WTC11 (cell line): ENCODE results near the gene ARCN1. TPM values are rescaled to one million over a fixed set of nuclear protein-coding genes. Genes with fewer than 3 reads are reported as not detected.
A peak's percentile ranks its signal among the peaks of the same experiment; 100 is the strongest.

ENCODE experiments used
- ATAC-seq: fragments of 200-7000 bp; cut with Tn5 transposase; 2 replicates; pipeline ENCODE4 v1.10.0; 2021; ENCODE audit warnings: mild to moderate bottlenecking, moderate library complexity
- CTCF ChIA-PET: fragments of 300-600 bp; sonication (Branson Sonifier 250); formaldehyde crosslinking; loops from one replicate; lab custom pipeline; 2021; ENCODE audit warnings: antibody characterized with exemption; lab: Charles Lee
- POLR2A ChIA-PET: fragments of 350-600 bp; sonication (Branson Sonifier 250); formaldehyde crosslinking; loops from one replicate; lab custom pipeline; 2021; ENCODE audit warnings: antibody characterized with exemption; lab: Charles Lee
- DNase-seq: peaks from one replicate; pipeline ENCODE4 v3.0.0; 2021; ENCODE audit warnings: low spot score
- H3K27ac Mint-ChIP-seq: 2 replicates; pipeline ENCODE4 v1.8.0; 2021; ENCODE audit warnings: mixed read lengths
- H3K27me3 Mint-ChIP-seq: 2 replicates; pipeline ENCODE4 v1.8.0; 2021; ENCODE audit warnings: low read depth, mild to moderate bottlenecking, moderate library complexity, mixed read lengths
- H3K36me3 Mint-ChIP-seq: 2 replicates; pipeline ENCODE4 v1.8.0; 2021; ENCODE audit warnings: mixed read lengths
- H3K4me1 Mint-ChIP-seq: 2 replicates; pipeline ENCODE4 v1.8.0; 2022; ENCODE audit warnings: mixed read lengths
- H3K4me3 Mint-ChIP-seq: 2 replicates; pipeline ENCODE4 v1.8.0; 2021; ENCODE audit warnings: mild to moderate bottlenecking, moderate library complexity, mixed read lengths
- H3K9me3 Mint-ChIP-seq: 2 replicates; pipeline ENCODE4 v1.8.0; 2021; ENCODE audit warnings: mixed read lengths
- AR ChIP-seq: fragments of 250-450 bp; sonication (Bioruptor Pico); IDR thresholded peaks from 2 replicates; pipeline ENCODE4 v1.9.0; 2021; ENCODE audit warnings: mild to moderate bottlenecking
- ATF6 ChIP-seq: sonication (generic); formaldehyde crosslinking; IDR thresholded peaks from 2 replicates; pipeline ENCODE4 v1.8.1; 2023; ENCODE audit warnings: mild to moderate bottlenecking, missing genetic modification reagents
- CBFB ChIP-seq: sonication (generic); formaldehyde crosslinking; IDR thresholded peaks from 2 replicates; pipeline ENCODE4 v1.8.1; 2022; ENCODE audit warnings: mild to moderate bottlenecking, low read depth, missing genetic modification reagents
- CREB1 ChIP-seq: sonication (generic); formaldehyde crosslinking; IDR thresholded peaks from 2 replicates; pipeline ENCODE4 v1.8.0; 2023; ENCODE audit warnings: mild to moderate bottlenecking, missing genetic modification reagents
- E2F5 ChIP-seq: sonication (generic); formaldehyde crosslinking; IDR thresholded peaks from 2 replicates; pipeline ENCODE4 v1.8.1; 2022; ENCODE audit warnings: mild to moderate bottlenecking, moderate library complexity, missing genetic modification reagents
- ERG ChIP-seq: fragments of 250-450 bp; sonication (Bioruptor Pico); IDR thresholded peaks from 2 replicates; pipeline ENCODE4 v1.8.0; 2021; ENCODE audit warnings: mild to moderate bottlenecking
- FOXP4 ChIP-seq: sonication (generic); formaldehyde crosslinking; IDR thresholded peaks from 2 replicates; pipeline ENCODE4 v1.8.0; 2022; ENCODE audit warnings: mild to moderate bottlenecking, missing genetic modification reagents
- GRHL2 ChIP-seq: fragments of 250-450 bp; sonication (Bioruptor Pico); IDR thresholded peaks from 2 replicates; pipeline ENCODE4 v1.8.0; 2022; ENCODE audit warnings: mild to moderate bottlenecking, moderate library complexity; ENCODE audit not compliant: insufficient replicate concordance, severe bottlenecking
- MLX ChIP-seq: sonication (generic); formaldehyde crosslinking; IDR thresholded peaks from 2 replicates; pipeline ENCODE4 v1.8.1; 2023; ENCODE audit warnings: mild to moderate bottlenecking, missing genetic modification reagents, moderate library complexity
- MXD4 ChIP-seq: fragments of 250-450 bp; sonication (Bioruptor Pico); IDR thresholded peaks from 2 replicates; pipeline ENCODE4 v1.8.0; 2021; ENCODE audit warnings: mild to moderate bottlenecking, moderate library complexity, borderline replicate concordance
- NR3C1 ChIP-seq: sonication (generic); formaldehyde crosslinking; conservative IDR thresholded peaks from 2 replicates; pipeline ENCODE4 v1.8.1; 2023; ENCODE audit warnings: low read depth, mild to moderate bottlenecking, missing genetic modification reagents
- SMAD3 ChIP-seq: sonication (generic); formaldehyde crosslinking; IDR thresholded peaks from 2 replicates; pipeline ENCODE4 v1.8.0; 2022; ENCODE audit warnings: missing genetic modification reagents, mild to moderate bottlenecking, borderline replicate concordance
- TEAD4 ChIP-seq: sonication (generic); formaldehyde crosslinking; IDR thresholded peaks from 2 replicates; pipeline ENCODE4 v1.8.0; 2022; ENCODE audit warnings: mild to moderate bottlenecking, missing genetic modification reagents
- ZNF263 ChIP-seq: sonication (generic); formaldehyde crosslinking; IDR thresholded peaks from 2 replicates; pipeline ENCODE4 v1.8.1; 2022; ENCODE audit warnings: low read depth, mild to moderate bottlenecking, moderate library complexity, missing genetic modification reagents
- total RNA-seq: library from RNA; stranded (reverse); gene quantifications from 3 replicates; pipeline ENCODE4 v1.2.3, GENCODE V29; 2021
- TF ChIP-seq, protein P1 (sequence below): sonication (generic); formaldehyde crosslinking; IDR thresholded peaks from 2 replicates; pipeline ENCODE4 v1.8.1; 2023; ENCODE audit warnings: mild to moderate bottlenecking, missing genetic modification reagents, moderate library complexity
- TF ChIP-seq, protein P2 (sequence below): sonication (generic); formaldehyde crosslinking; IDR thresholded peaks from 2 replicates; pipeline ENCODE4 v1.8.0; 2023; ENCODE audit warnings: missing genetic modification reagents, mild to moderate bottlenecking, borderline replicate concordance

ARCN1 gene
- total RNA-seq, 1 experiment from 2014 or later = 154 TPM

DNA sequence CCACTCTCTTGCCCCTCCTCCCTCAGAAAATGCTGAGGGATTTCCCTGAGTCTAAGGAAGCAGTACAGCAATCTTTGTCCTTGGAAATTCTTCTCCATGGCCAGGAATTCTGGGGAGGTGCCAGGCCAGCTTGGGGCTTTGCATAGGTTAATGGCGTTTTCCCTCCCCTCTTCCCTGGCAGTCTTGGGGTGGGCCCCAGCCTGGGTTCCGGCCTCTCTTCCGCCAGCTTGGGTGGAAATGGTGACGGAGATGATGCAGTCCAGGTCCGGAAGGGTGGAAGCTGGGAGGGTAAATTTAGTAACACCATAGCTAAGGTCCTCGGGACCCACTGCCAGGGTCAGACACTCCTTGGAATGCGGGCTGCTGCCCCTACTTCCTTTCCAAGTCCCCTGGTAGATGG is 40.2 kb downstream of the ARCN1 start:
- DNase-seq = peak; percentile 19
- Mint-ChIP-seq H3K27ac (peak overlapping the region; percentile 60; the same call in 1 of the 2 replicates), H3K9me3 (no peaks in the 10 kb centered on the region), H3K36me3 (no peaks in the 10 kb centered on the region; the same call in 1 of the 2 replicates), H3K27me3 (peaks cover 47% of the 10 kb centered on the region), H3K4me1 (peaks cover 58% of the 10 kb centered on the region), H3K4me3 (no peak overlapping the region)
- CTCF ChIA-PET = interaction anchor here (0.6 to 12.5 kb wide), 9 partner anchors 9 to 345 kb away, joined by 3 to 127 read pairs (median 7); no protein-coding TSS in a partner anchor
- no peak for ATAC-seq
- TF ChIP-seq MLX (CRISPR knock-in tag) = no peak
- no peak for TF ChIP-seq CREB1 (CRISPR knock-in tag)
- no peak for TF ChIP-seq GRHL2 (CRISPR knock-in tag)
- TF ChIP-seq AR (CRISPR knock-in tag) = no peak
- no peak for TF ChIP-seq MXD4 (CRISPR knock-in tag)
- TF ChIP-seq CBFB = no peak
- no peak for TF ChIP-seq ATF6 (CRISPR knock-in tag)
- TF ChIP-seq SMAD3 (CRISPR knock-in tag) = no peak
- TF ChIP-seq, protein P1, sequence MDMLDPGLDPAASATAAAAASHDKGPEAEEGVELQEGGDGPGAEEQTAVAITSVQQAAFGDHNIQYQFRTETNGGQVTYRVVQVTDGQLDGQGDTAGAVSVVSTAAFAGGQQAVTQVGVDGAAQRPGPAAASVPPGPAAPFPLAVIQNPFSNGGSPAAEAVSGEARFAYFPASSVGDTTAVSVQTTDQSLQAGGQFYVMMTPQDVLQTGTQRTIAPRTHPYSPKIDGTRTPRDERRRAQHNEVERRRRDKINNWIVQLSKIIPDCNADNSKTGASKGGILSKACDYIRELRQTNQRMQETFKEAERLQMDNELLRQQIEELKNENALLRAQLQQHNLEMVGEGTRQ (CRISPR knock-in tag) = no peak
- TF ChIP-seq ERG (CRISPR knock-in tag) = no peak
- TF ChIP-seq TEAD4 = no peak
- no peak for TF ChIP-seq FOXP4 (CRISPR knock-in tag)
- POLR2A ChIA-PET = interaction anchor here (3.9 kb wide), 1 partner anchor 23 kb away, joined by 34 read pairs; no protein-coding TSS in a partner anchor

GRCh38 chr11:118614511-118614910 is 42.3 kb downstream of the ARCN1 start:
- Mint-ChIP-seq H3K9me3 (no peaks in the 10 kb centered on the region), H3K4me3 (no peak overlapping the region), H3K27ac (no peak overlapping the region; the same call in 1 of the 2 replicates), H3K27me3 (peaks cover 28% of the 10 kb centered on the region), H3K4me1 (peaks cover 63% of the 10 kb centered on the region), H3K36me3 (no peaks in the 10 kb centered on the region)
- no peak for ATAC-seq
- ChIA-PET POLR2A (interaction anchor here (0.7 to 3.9 kb wide), 2 partner anchors 20 to 307 kb away, joined by 9 to 34 read pairs; no protein-coding TSS in a partner anchor), CTCF (interaction anchor here (1.1 to 12.5 kb wide), 5 partner anchors 20 to 76 kb away, joined by 3 to 127 read pairs (median 12); no protein-coding TSS in a partner anchor)
- no peak for DNase-seq
- no peak for TF ChIP-seq NR3C1
- TF ChIP-seq E2F5 (CRISPR knock-in tag) = no peak
- no peak for TF ChIP-seq MLX (CRISPR knock-in tag)
- TF ChIP-seq, protein P2, sequence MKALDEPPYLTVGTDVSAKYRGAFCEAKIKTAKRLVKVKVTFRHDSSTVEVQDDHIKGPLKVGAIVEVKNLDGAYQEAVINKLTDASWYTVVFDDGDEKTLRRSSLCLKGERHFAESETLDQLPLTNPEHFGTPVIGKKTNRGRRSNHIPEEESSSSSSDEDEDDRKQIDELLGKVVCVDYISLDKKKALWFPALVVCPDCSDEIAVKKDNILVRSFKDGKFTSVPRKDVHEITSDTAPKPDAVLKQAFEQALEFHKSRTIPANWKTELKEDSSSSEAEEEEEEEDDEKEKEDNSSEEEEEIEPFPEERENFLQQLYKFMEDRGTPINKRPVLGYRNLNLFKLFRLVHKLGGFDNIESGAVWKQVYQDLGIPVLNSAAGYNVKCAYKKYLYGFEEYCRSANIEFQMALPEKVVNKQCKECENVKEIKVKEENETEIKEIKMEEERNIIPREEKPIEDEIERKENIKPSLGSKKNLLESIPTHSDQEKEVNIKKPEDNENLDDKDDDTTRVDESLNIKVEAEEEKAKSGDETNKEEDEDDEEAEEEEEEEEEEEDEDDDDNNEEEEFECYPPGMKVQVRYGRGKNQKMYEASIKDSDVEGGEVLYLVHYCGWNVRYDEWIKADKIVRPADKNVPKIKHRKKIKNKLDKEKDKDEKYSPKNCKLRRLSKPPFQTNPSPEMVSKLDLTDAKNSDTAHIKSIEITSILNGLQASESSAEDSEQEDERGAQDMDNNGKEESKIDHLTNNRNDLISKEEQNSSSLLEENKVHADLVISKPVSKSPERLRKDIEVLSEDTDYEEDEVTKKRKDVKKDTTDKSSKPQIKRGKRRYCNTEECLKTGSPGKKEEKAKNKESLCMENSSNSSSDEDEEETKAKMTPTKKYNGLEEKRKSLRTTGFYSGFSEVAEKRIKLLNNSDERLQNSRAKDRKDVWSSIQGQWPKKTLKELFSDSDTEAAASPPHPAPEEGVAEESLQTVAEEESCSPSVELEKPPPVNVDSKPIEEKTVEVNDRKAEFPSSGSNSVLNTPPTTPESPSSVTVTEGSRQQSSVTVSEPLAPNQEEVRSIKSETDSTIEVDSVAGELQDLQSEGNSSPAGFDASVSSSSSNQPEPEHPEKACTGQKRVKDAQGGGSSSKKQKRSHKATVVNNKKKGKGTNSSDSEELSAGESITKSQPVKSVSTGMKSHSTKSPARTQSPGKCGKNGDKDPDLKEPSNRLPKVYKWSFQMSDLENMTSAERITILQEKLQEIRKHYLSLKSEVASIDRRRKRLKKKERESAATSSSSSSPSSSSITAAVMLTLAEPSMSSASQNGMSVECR (CRISPR knock-in tag) = no peak
- TF ChIP-seq ZNF263 = no peak
